Measurements from ENCODE around the gene SIRT7. TPM values are rescaled to one million over a fixed set of nuclear protein-coding genes. Genes with fewer than 3 reads are reported as not detected.

The SIRT7 gene
- total RNA-seq, 1 donor from 2014 or later, result 20.4 TPM

GRCh38 chr17:81932333-81932983 lies 14.5 kb upstream of the SIRT7 start:
- no peak for DNase-seq (ENCODE audit: low read depth)

GRCh38 chr17:81931557-81932332 lies 13.8 kb upstream of the SIRT7 start:
- DNase-seq (ENCODE audit: low read depth), result no peak

GRCh38 chr17:81931189-81931556 lies 13.2 kb upstream of the SIRT7 start:
- no peak for DNase-seq (ENCODE audit: low read depth)

GRCh38 chr17:81930142-81931125 lies 12.5 kb upstream of the SIRT7 start:
- DNase-seq (ENCODE audit: low read depth), result no peak

- no peak for DNase-seq (ENCODE audit: low read depth)
Observed at GRCh38 chr17:81929253-81930141, 11.5 kb upstream of the SIRT7 start.

GRCh38 chr17:81928544-81929252 lies 10.7 kb upstream of the SIRT7 start:
- DNase-seq (ENCODE audit: low read depth), result no peak

GRCh38 chr17:81927653-81928543 lies 9.9 kb upstream of the SIRT7 start, which contains the start of gene MAFG:
MAFG (minus strand) TSS chr17:81927735; CDS start chr17:81923185, 4,550 bp downstream.
- DNase-seq (ENCODE audit: low read depth), result peak; percentile 67

- DNase-seq (ENCODE audit: low read depth), result no peak
Observed at GRCh38 chr17:81927152-81927652, 9.2 kb upstream of the SIRT7 start.

GRCh38 chr17:81926451-81927151 lies 8.6 kb upstream of the SIRT7 start:
- DNase-seq (ENCODE audit: low read depth), result peak; percentile 70

GRCh38 chr17:81925860-81926450 lies 8.0 kb upstream of the SIRT7 start:
- no peak for DNase-seq (ENCODE audit: low read depth)

- no peak for DNase-seq (ENCODE audit: low read depth)
Observed at GRCh38 chr17:81924557-81925532, 6.9 kb upstream of the SIRT7 start.

GRCh38 chr17:81923302-81924260 lies 5.6 kb upstream of the SIRT7 start:
- peak; percentile 58 for DNase-seq (ENCODE audit: low read depth)

GRCh38 chr17:81922566-81923301 lies 4.8 kb upstream of the SIRT7 start:
- no peak for DNase-seq (ENCODE audit: low read depth)

GRCh38 chr17:81921996-81922565 lies 4.1 kb upstream of the SIRT7 start:
- no peak for DNase-seq (ENCODE audit: low read depth)

- no peak for DNase-seq (ENCODE audit: low read depth)
Observed at GRCh38 chr17:81921537-81921862, 3.5 kb upstream of the SIRT7 start.
